Gastroesophageal sphincter (tissue), 4 donors: ENCODE measurements around the gene USP6NL. TPM values are rescaled to one million over a fixed set of nuclear protein-coding genes. Genes with fewer than 3 reads are reported as not detected.

ENCODE experiments used
- ATAC-seq: fragments of 150-250 bp; one replicate; pipeline ENCODE4 v1.9.1; 2016; ENCODE audit warnings: mild to moderate bottlenecking, moderate library complexity
- H3K27ac ChIP-seq, 4 donors: fragments of 200-600 bp; sonication (generic) in 3 of 4; 1 replicate in 3 of 4; 2 replicates in 1 of 4; pipeline ENCODE4 v1.5.1; 2016 to 2019
- H3K27me3 ChIP-seq: fragments of 200-600 bp; sonication (generic); one replicate; pipeline ENCODE4 v1.5.1; 2019
- H3K36me3 ChIP-seq, 2 donors: fragments of 200-600 bp; sonication (generic); one replicate each; pipeline ENCODE4 v1.5.1; 2019; ENCODE audit warnings: control low read depth in 1 of 2
- H3K4me1 ChIP-seq, 3 donors: fragments of 200-600 bp; sonication (generic); 1 replicate in 2 of 3; 2 replicates in 1 of 3; pipeline ENCODE4 v1.5.1; 2016 to 2019; ENCODE audit warnings: control low read depth in 2 of 3
- H3K4me3 ChIP-seq, 2 donors: fragments of 200-600 bp; sonication (generic); one replicate each; pipeline ENCODE4 v1.5.1; 2019; ENCODE audit warnings: mild to moderate bottlenecking in 1 of 2, moderate library complexity in 1 of 2
- H3K9me3 ChIP-seq, 3 donors: fragments of 200-600 bp; sonication (generic); one replicate each; pipeline ENCODE4 v1.5.1; 2017 to 2019; ENCODE audit warnings: control low read depth in 2 of 3
- EP300 ChIP-seq: sonication (generic); formaldehyde crosslinking; IDR thresholded peaks from one replicate; pipeline ENCODE4 v1.6.1; 2017; ENCODE audit warnings: antibody characterized with exemption, mild to moderate bottlenecking
- POLR2A ChIP-seq, 2 donors: fragments of 450-650 bp; IDR thresholded peaks; one replicate each; pipeline ENCODE4 v1.6.1; 2017; ENCODE audit warnings: antibody characterized with exemption in 2 of 2, mild to moderate bottlenecking in 2 of 2, moderate library complexity in 1 of 2
- POLR2AphosphoS5 ChIP-seq: sonication (generic); formaldehyde crosslinking; IDR thresholded peaks from one replicate; pipeline ENCODE4 v1.6.1; 2017; ENCODE audit warnings: antibody characterized with exemption
- WGBS, 2 donors: methylation state at CpG; one replicate each; pipeline ENCODE4 v1.1.5; 2018; ENCODE audit warnings: low coverage in 1 of 2; 5-methylcytosine and 5-hydroxymethylcytosine counted together
- total RNA-seq, 4 donors: library from RNA; depleted of rRNA; stranded (reverse); fragments of >200 nt; gene quantifications; one replicate each; pipeline ENCODE4 v1.1.0, GENCODE V29; 2016
- TF ChIP-seq, protein P1 (sequence below), 4 experiments: fragments of 200-600 bp in 2 of 4; fragments of 450-650 bp in 2 of 4; sonication (generic) in 1 of 4; IDR thresholded peaks; one replicate each; pipeline ENCODE4 v1.5.1; 2017 to 2019; ENCODE audit warnings: antibody characterized with exemption in 4 of 4, mild to moderate bottlenecking in 2 of 4, moderate library complexity in 2 of 4

USP6NL gene
- total RNA-seq, 4 donors from 2014 or later: 9.0 to 14.7 (median 12.5) TPM

DNA sequence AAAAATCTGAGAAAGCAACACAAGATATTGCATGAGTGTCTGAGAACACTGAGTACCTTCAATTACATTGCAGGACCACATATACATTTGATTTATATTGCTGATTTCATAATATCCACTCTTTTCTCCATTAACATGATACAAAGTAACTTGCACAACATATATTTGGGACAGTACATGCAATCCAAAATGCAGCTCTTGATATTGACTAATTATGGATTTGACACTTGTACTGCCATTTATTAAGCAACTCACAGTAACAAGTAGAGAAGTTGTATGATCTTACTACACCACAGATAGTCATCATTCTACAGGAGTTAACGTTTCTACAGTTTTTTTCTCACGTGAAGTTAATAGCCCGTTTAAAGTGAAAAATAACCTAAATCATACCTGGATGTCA, 46.7 kb downstream of the USP6NL start:
- TF ChIP-seq, protein P1, sequence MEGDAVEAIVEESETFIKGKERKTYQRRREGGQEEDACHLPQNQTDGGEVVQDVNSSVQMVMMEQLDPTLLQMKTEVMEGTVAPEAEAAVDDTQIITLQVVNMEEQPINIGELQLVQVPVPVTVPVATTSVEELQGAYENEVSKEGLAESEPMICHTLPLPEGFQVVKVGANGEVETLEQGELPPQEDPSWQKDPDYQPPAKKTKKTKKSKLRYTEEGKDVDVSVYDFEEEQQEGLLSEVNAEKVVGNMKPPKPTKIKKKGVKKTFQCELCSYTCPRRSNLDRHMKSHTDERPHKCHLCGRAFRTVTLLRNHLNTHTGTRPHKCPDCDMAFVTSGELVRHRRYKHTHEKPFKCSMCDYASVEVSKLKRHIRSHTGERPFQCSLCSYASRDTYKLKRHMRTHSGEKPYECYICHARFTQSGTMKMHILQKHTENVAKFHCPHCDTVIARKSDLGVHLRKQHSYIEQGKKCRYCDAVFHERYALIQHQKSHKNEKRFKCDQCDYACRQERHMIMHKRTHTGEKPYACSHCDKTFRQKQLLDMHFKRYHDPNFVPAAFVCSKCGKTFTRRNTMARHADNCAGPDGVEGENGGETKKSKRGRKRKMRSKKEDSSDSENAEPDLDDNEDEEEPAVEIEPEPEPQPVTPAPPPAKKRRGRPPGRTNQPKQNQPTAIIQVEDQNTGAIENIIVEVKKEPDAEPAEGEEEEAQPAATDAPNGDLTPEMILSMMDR (IDR thresholded peaks at IDR 0.05): no peak
- TF ChIP-seq POLR2A (IDR thresholded peaks at IDR 0.05) (no peak), POLR2AphosphoS5 (no peak)
- 87 to 96% methylated on average over 3 of the region's 3 CpGs for WGBS, 2 donors

DNA sequence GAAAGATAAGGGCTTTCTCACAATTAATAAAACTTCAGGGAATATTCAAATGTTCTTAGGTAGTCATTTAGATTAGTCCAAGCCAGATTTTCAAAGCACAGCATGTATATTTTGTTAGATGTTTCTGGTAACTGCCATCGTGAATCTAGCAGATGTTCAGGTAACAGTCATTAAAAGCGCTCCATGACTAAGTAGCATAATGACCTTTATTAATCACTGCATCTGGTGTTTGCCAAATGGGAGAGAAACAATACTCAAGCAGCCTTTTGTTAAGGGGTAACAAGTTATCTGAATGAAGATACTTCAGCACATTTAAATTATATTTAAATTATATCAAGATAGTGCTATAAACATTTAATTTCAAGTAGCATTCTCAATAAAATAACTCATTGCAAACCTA, 47.5 kb downstream of the USP6NL start:
- H3K36me3 ChIP-seq: no peaks in the 10 kb centered on the region
- H3K27ac ChIP-seq: no peak overlapping the region
- TF ChIP-seq POLR2AphosphoS5 (no peak), EP300 (no peak), POLR2A (IDR thresholded peaks at IDR 0.05) (no peak)
- TF ChIP-seq, protein P1 (IDR thresholded peaks at IDR 0.05): no peak
- ATAC-seq: no peak
- no peaks in the 10 kb centered on the region for H3K27me3 ChIP-seq
- H3K4me3 ChIP-seq: no peak overlapping the region
- 62% methylated on average over 2 of the region's 2 CpGs for WGBS, 2 donors
- H3K9me3 ChIP-seq: no peaks in the 10 kb centered on the region
- H3K4me1 ChIP-seq: peaks cover 0 to 10% (median 2%) of the 10 kb centered on the region in 3 donors

More for the DNA sequence above, 46.7 kb downstream of the USP6NL start:
- H3K36me3 ChIP-seq: no peaks in the 10 kb centered on the region
- ATAC-seq: no peak
- H3K4me1 ChIP-seq: peaks cover 0 to 8% (median 2%) of the 10 kb centered on the region in 3 donors
- no peak overlapping the region for H3K4me3 ChIP-seq
- no peaks in the 10 kb centered on the region for H3K27me3 ChIP-seq
- H3K27ac ChIP-seq: no peak overlapping the region
- H3K9me3 ChIP-seq: no peaks in the 10 kb centered on the region

DNA sequence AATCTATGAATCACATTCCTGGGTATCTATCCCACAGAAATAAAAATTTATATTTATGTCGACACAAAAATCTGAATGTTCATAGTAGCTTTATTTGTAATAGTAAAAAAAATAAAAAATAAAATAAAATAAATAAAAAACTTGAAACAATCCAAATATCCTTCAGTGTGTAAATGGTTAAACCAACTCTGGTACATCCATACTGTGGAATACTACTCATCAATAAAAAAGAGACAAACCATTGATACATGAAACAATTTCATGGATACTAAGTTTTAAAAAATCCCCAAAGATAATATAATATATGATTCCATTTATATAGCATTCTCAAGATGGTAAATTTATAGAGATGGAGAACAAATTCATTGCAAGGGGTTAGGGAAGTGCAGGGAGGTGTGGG, 48.6 kb downstream of the USP6NL start:
- H3K4me1 ChIP-seq: peaks cover 0 to 10% (median 2%) of the 10 kb centered on the region in 3 donors
- 89 to 100% methylated on average over 1 of the region's 1 CpG for WGBS, 2 donors
- no peak overlapping the region for H3K4me3 ChIP-seq
- H3K27ac ChIP-seq: no peak overlapping the region
- H3K36me3 ChIP-seq: no peaks in the 10 kb centered on the region
- H3K9me3 ChIP-seq: no peaks in the 10 kb centered on the region
- ATAC-seq: no peak
- H3K27me3 ChIP-seq: no peaks in the 10 kb centered on the region
- TF ChIP-seq, protein P1 (IDR thresholded peaks at IDR 0.05): no peak
- TF ChIP-seq EP300 (no peak), POLR2A (IDR thresholded peaks at IDR 0.05) (no peak), POLR2AphosphoS5 (no peak)

DNA sequence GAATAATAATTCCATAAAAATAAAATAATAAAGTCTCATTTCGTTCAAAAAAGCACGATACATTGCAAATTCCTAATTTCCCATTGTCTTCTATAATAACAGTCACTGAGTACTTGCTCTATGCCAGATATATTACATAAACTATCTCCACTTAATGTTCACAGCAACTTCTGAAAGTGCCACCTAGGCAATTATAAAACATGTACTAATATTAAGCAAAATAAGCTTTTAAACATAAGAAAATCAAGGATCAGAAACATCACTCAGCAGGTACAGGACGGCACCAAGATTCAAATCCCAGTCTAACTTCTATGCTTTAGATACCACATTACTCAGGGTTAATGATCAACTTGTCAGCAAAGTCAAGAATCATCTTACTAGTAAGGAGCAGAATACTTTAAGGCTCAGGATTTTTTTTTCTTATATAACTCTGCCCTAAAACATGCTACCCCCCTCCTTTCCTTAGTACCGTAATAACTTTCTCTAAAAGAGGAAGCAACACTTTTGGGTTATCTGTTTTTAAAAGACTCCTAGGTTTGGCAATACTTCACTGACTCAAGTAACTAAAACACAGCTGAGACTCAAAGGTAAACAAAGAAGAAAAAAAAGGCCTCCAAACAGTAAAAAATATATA, 51.3 kb downstream of the USP6NL start:
- Histone ChIP-seq H3K27me3 (no peaks in the 10 kb centered on the region), H3K36me3 (no peaks in the 10 kb centered on the region), H3K4me3 (no peak overlapping the region), H3K27ac (no peak overlapping the region), H3K9me3 (no peaks in the 10 kb centered on the region), H3K4me1 (peaks cover 0 to 10% (median 2%) of the 10 kb centered on the region in 3 donors)
- 55 to 72% methylated on average over 4 of the region's 4 CpGs for WGBS, 2 donors
- TF ChIP-seq, protein P1 (IDR thresholded peaks at IDR 0.05): no peak
- TF ChIP-seq POLR2A (IDR thresholded peaks at IDR 0.05) (no peak), POLR2AphosphoS5 (no peak), EP300 (no peak)
- no peak for ATAC-seq

DNA sequence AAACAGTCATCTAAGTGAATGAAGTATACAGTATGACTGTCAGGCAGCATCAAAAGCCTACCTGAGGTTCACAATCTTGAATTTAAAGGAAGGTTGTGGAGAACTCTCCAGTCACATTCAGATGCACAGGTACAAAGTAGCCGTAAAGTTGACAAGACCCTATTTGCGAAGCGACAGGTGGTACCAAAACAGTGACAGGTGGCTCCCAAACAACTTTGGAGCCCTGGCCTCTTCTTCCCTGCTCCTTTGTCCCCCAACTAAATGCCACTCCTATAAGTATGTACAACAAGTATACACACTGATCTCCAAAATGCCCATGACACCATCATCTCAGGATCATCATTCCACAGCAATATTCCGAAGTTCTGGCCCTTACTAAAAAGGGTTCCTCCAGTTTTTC, 53.5 kb downstream of the USP6NL start:
- 98% methylated on average over 4 of the region's 4 CpGs for WGBS, 2 donors
- no peak for ATAC-seq
- TF ChIP-seq EP300: no peak
- TF ChIP-seq, protein P1 (IDR thresholded peaks at IDR 0.05): no peak
- TF ChIP-seq POLR2A (IDR thresholded peaks at IDR 0.05): no peak
- TF ChIP-seq POLR2AphosphoS5: no peak
- peaks cover 0 to 12% (median 2%) of the 10 kb centered on the region in 3 donors for H3K4me1 ChIP-seq
- H3K27me3 ChIP-seq: no peaks in the 10 kb centered on the region
- no peaks in the 10 kb centered on the region for H3K36me3 ChIP-seq
- no peak overlapping the region for H3K4me3 ChIP-seq
- no peak overlapping the region for H3K27ac ChIP-seq
- no peaks in the 10 kb centered on the region for H3K9me3 ChIP-seq
